HG03045 (cell line): Measurements from ENCODE around the gene MATN3.

Source experiments
- ATAC-seq: cut with Tn5 transposase; IDR thresholded peaks from one replicate; pipeline ENCODE4 v1.9.1; 2021; ENCODE audit warnings: mild to moderate bottlenecking, moderate library complexity; ENCODE audit not compliant: unreplicated experiment

The MATN3 gene

GRCh38 chr2:19942199-19942598, 70.3 kb downstream of the MATN3 start:
- no peak for ATAC-seq
